Upper lobe of left lung (tissue), 6 donors: ENCODE data around the gene NEO1. TPM values are rescaled to one million over a fixed set of nuclear protein-coding genes. Genes with fewer than 3 reads are reported as not detected.

Experiments
- ATAC-seq, 2 donors: fragments of 200-7000 bp; cut with Tn5 transposase; one replicate each; pipeline ENCODE4 v1.9.1; 2022; ENCODE audit warnings: mild to moderate bottlenecking in 2 of 2, moderate library complexity in 2 of 2; ENCODE audit not compliant: low FRiP score in 2 of 2
- DNase-seq, 2 donors: peaks; one replicate each; pipeline ENCODE4 v3.0.0-alpha.2; 2019 to 2020
- H3K27ac ChIP-seq, 4 donors: fragments of 200-600 bp; sonication (generic); one replicate each; pipeline ENCODE4 v1.5.1; 2016 to 2019
- H3K27me3 ChIP-seq, 4 donors: fragments of 200-600 bp; sonication (generic); one replicate each; pipeline ENCODE4 v1.5.1; 2017 to 2019
- H3K36me3 ChIP-seq, 4 donors: fragments of 200-600 bp; sonication (generic); one replicate each; pipeline ENCODE4 v1.5.1; 2016 to 2019
- H3K4me1 ChIP-seq, 4 donors: fragments of 200-600 bp; sonication (generic); one replicate each; pipeline ENCODE4 v1.5.1; 2018 to 2019
- H3K4me3 ChIP-seq, 4 donors: fragments of 200-600 bp; sonication (generic); one replicate each; pipeline ENCODE4 v1.5.1; 2017 to 2019; ENCODE audit warnings: mild to moderate bottlenecking in 2 of 4, moderate library complexity in 1 of 4
- H3K9me3 ChIP-seq, 4 donors: fragments of 200-600 bp; sonication (generic); one replicate each; pipeline ENCODE4 v1.5.1; 2018 to 2019
- EP300 ChIP-seq, 4 donors: sonication (generic); formaldehyde crosslinking; IDR thresholded peaks; one replicate each; pipeline ENCODE4 v1.5.1; 2017; ENCODE audit warnings: antibody characterized with exemption in 4 of 4, control low read depth in 2 of 4
- POLR2A ChIP-seq, 4 donors: fragments of 450-650 bp; IDR thresholded peaks; one replicate each; pipeline ENCODE4 v1.5.1; 2016 to 2017; ENCODE audit warnings: antibody characterized with exemption in 4 of 4, mild to moderate bottlenecking in 2 of 4
- POLR2AphosphoS5 ChIP-seq, 2 donors: sonication (generic); formaldehyde crosslinking; IDR thresholded peaks; one replicate each; pipeline ENCODE4 v1.5.1; 2017; ENCODE audit warnings: antibody characterized with exemption in 2 of 2
- WGBS, 2 donors: methylation state at CpG; one replicate each; pipeline ENCODE4 v1.1.5; 2017 to 2018; 5-methylcytosine and 5-hydroxymethylcytosine counted together
- total RNA-seq, 6 donors: library from RNA; depleted of rRNA in 4 of 6; stranded (reverse); fragments of >200 nt in 4 of 6; gene quantifications; one replicate each; pipeline versions ENCODE4 v1.1.0 to v1.2.1, GENCODE V29; 2016 to 2021
- TF ChIP-seq, protein P1 (sequence below), 6 experiments: fragments of 450-650 bp in 4 of 6; fragments of 200-600 bp in 2 of 6; sonication (generic) in 2 of 6; IDR thresholded peaks; one replicate each; pipeline ENCODE4 v1.5.1; 2016 to 2019; ENCODE audit warnings: antibody characterized with exemption in 6 of 6
- donor health status: DM: no; HTN: no; CAD: no; lungs with moderate emphysema.
- donor health status: DM: no; HTN: yes; CAD: no; lungs with severe emphysema.

Gene NEO1
- total RNA-seq, 6 donors from 2014 or later = 14.7 to 37.5 (median 28.2) TPM

DNA sequence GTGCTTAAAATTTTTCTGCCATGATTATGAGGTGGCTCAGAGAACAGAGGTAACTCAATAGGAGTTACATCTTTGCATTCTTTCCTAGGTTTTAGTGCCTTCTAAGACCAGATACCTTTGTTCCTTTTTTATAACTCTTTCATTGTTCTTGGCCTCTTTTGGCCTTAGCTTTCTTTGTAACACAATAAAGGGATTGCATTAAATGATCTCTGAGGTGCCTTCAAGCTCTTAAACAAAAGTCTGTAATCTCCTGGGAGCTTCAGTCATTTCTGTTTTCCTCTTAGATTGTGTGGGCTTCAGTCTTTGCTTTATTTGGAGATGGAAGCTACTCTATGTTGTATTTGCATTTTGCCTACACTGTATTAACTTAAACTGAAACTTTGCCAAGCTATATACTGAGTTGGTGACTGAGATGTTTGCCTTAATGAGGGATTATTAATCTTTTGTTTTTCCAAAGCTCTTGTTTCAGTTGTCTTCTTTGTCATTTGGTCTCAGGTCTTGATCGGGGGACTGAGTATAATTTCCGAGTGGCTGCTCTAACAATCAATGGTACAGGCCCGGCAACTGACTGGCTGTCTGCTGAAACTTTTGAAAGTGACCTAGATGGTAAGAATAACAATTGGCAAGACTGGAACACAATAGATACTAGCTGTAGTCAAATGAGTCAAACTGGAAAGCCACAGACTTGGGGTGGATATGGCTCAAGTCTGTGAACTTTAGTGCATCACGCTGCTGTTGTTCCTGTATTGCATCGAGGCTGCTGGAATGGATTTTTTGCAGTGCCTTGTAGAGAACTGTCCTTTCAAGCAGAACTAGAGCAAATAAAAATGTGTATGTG, 206.2 kb downstream of the NEO1 start:
- ATAC-seq (no peak), DNase-seq (no peak)
- Histone ChIP-seq H3K36me3 (peaks cover 0 to 50% (median 18%) of the 10 kb centered on the region in 4 donors), H3K9me3 (no peaks in the 10 kb centered on the region), H3K4me3 (no peak overlapping the region), H3K27ac (no peak overlapping the region), H3K4me1 (no peaks in the 10 kb centered on the region), H3K27me3 (no peaks in the 10 kb centered on the region)
- TF ChIP-seq POLR2AphosphoS5 (IDR thresholded peaks at IDR 0.05) (no peak), POLR2A (IDR thresholded peaks at IDR 0.05) (no peak), EP300 (IDR thresholded peaks at IDR 0.05) (no peak)
- TF ChIP-seq, protein P1, sequence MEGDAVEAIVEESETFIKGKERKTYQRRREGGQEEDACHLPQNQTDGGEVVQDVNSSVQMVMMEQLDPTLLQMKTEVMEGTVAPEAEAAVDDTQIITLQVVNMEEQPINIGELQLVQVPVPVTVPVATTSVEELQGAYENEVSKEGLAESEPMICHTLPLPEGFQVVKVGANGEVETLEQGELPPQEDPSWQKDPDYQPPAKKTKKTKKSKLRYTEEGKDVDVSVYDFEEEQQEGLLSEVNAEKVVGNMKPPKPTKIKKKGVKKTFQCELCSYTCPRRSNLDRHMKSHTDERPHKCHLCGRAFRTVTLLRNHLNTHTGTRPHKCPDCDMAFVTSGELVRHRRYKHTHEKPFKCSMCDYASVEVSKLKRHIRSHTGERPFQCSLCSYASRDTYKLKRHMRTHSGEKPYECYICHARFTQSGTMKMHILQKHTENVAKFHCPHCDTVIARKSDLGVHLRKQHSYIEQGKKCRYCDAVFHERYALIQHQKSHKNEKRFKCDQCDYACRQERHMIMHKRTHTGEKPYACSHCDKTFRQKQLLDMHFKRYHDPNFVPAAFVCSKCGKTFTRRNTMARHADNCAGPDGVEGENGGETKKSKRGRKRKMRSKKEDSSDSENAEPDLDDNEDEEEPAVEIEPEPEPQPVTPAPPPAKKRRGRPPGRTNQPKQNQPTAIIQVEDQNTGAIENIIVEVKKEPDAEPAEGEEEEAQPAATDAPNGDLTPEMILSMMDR (IDR thresholded peaks at IDR 0.05) = no peak
- 85 to 89% methylated on average over 5 of the region's 5 CpGs for WGBS, 2 donors

DNA sequence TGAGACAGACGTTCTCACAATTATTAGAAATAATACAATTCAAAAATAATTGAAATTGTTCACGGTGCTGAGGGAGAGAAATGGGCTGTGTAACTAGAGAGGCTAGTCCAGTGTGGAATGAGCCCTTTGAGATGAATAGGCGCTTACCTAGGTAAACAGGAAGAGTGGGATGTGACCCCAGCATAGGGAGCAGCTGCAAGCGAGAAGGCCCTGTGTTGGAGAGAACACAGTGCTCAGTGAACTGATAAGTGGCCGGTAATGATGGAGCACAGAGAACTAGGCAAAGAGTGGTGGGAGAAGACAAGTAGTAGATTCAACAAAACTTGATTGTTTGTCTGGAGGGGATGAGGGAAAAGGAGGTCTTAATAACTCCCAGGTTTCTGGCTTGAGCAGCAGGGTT, 212.6 kb downstream of the NEO1 start:
- DNase-seq (no peak), ATAC-seq (no peak)
- peaks cover 0 to 32% (median 7%) of the 10 kb centered on the region in 4 donors for H3K36me3 ChIP-seq
- H3K9me3 ChIP-seq = no peaks in the 10 kb centered on the region
- no peaks in the 10 kb centered on the region for H3K4me1 ChIP-seq
- no peak overlapping the region for H3K4me3 ChIP-seq
- no peak overlapping the region for H3K27ac ChIP-seq
- TF ChIP-seq, protein P1 (IDR thresholded peaks at IDR 0.05) = no peak
- no peak for TF ChIP-seq EP300 (IDR thresholded peaks at IDR 0.05)
- no peak for TF ChIP-seq POLR2AphosphoS5 (IDR thresholded peaks at IDR 0.05)
- no peak for TF ChIP-seq POLR2A (IDR thresholded peaks at IDR 0.05)
- H3K27me3 ChIP-seq = no peaks in the 10 kb centered on the region
- 90% methylated on average over 5 of the region's 5 CpGs for WGBS, 2 donors

DNA sequence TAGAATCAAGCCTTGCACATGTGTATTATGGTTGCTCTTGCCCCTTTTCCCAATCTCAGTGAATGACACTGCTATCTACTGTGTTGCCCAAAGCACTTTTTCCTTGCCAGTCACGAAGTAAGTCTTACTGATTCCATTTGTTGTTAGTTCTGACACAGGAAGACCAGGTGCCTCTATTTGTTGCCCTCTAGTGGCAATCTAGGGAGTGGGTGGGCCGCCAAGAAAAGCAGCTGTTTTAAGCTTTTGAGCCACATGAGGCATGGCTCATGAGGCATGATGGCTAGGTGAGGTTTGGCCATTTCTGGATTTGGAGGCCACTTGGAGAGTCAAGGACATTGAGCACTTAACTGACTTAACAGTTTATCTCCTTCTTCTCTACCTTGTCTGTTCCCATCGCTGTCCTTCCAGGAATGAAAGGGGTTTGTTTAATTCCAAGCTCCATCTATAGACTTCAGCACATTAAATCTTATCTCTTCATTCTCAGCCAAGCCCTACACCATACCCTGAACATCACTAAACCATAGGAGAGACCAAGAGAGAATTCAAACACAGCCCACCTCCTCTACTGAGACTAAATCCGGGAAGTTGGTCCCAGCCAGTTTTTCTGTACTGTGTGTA, 213.4 kb downstream of the NEO1 start:
- no peaks in the 10 kb centered on the region for H3K27me3 ChIP-seq
- H3K27ac ChIP-seq = no peak overlapping the region
- TF ChIP-seq EP300 (IDR thresholded peaks at IDR 0.05) = no peak
- TF ChIP-seq, protein P1 (IDR thresholded peaks at IDR 0.05) = peak; percentile 28 to 50 (median 36)
- ATAC-seq (no peak), DNase-seq (no peak)
- no peak overlapping the region for H3K4me3 ChIP-seq
- WGBS, 2 donors = 58 to 65% methylated on average over 4 of the region's 4 CpGs
- peaks cover 0 to 32% (median 6%) of the 10 kb centered on the region in 4 donors for H3K36me3 ChIP-seq
- H3K4me1 ChIP-seq = no peaks in the 10 kb centered on the region
- no peaks in the 10 kb centered on the region for H3K9me3 ChIP-seq

DNA sequence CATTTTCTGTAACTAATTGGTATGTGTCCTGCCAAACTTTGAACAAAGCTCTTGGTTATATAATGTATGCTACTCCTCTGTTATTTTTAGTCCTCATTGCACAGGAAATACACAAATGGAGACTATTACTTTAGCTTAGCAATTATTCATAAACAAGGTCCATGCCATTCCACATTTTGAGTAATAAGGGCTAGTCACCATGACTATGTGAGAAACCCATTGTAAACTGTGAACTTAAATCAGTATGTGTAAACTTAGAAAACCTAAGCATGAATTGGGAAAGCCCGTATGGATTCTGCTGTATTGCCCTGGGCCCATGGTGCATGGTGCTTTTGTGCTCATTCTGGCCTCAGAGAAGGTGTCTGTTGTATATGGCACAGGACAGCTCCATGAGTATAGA, 216.2 kb downstream of the NEO1 start:
- no peaks in the 10 kb centered on the region for H3K4me1 ChIP-seq
- no peaks in the 10 kb centered on the region for H3K9me3 ChIP-seq

More for the DNA sequence above, 216.2 kb downstream of the NEO1 start:
- WGBS, 2 donors = 94 to 100% methylated on average over 1 of the region's 1 CpG
- ATAC-seq (no peak), DNase-seq (no peak)
- Histone ChIP-seq H3K36me3 (peaks cover 0 to 33% (median 9%) of the 10 kb centered on the region in 4 donors), H3K27me3 (no peaks in the 10 kb centered on the region), H3K27ac (no peak overlapping the region), H3K4me3 (no peak overlapping the region)
- TF ChIP-seq POLR2A (IDR thresholded peaks at IDR 0.05) (no peak), EP300 (IDR thresholded peaks at IDR 0.05) (no peak), POLR2AphosphoS5 (IDR thresholded peaks at IDR 0.05) (no peak)
- TF ChIP-seq, protein P1 (IDR thresholded peaks at IDR 0.05) = no peak
